IMR-90 (cell line): Measurements from ENCODE around the gene LRRC1. TPM values are rescaled to one million over a fixed set of nuclear protein-coding genes. Genes with fewer than 3 reads are reported as not detected.

ENCODE experiments used
- ATAC-seq: fragments of 200-7000 bp; cut with Tn5 transposase; 2 replicates; pipeline ENCODE4 v1.9.1; 2020; ENCODE audit warnings: low read depth, mild to moderate bottlenecking, moderate library complexity
- BruUV-seq: library from RNA; stranded (reverse); fragments of 400-500 nt; replicated peaks from 2 replicates; lab custom pipeline; 2021; lab: Mats Ljungman, UMichigan
- CTCF ChIA-PET: fragments of 300-600 bp; formaldehyde crosslinking; extraction: SDS; loops from one replicate; lab custom pipeline; 2021; ENCODE audit warnings: antibody characterized with exemption; lab: Yijun Ruan, JAX
- POLR2A ChIA-PET: fragments of 300-600 bp; sonication (Branson Sonifier 250); formaldehyde crosslinking; loops from one replicate; lab custom pipeline; 2022; ENCODE audit warnings: antibody characterized with exemption; ENCODE audit not compliant: unreplicated experiment; lab: Charles Lee
- DNase-seq: peaks from one replicate; pipeline ENCODE4 v3.0.0; 2013
- H2AFZ ChIP-seq: replicated peaks from 2 replicates; pipeline ENCODE3; 2013; ENCODE audit warnings: low read length, mild to moderate bottlenecking; ENCODE audit not compliant: poor library complexity
- H2AK5ac ChIP-seq: 2 replicates; pipeline ENCODE4 v1.6.1; 2013; ENCODE audit warnings: low read depth, low read length, inconsistent platforms
- H2AK9ac ChIP-seq: replicated peaks from 2 replicates; pipeline ENCODE3; 2013; ENCODE audit warnings: mild to moderate bottlenecking, low read depth, low read length, moderate library complexity; ENCODE audit not compliant: poor library complexity
- H2BK120ac ChIP-seq: 2 replicates; pipeline ENCODE4 v1.6.1; 2013; ENCODE audit warnings: low read depth, low read length, inconsistent platforms
- H2BK15ac ChIP-seq: 3 replicates; pipeline ENCODE4 v1.6.1; 2013; ENCODE audit warnings: low read depth, low read length, inconsistent platforms
- H2BK20ac ChIP-seq: 2 replicates; pipeline ENCODE4 v1.6.1; 2013; ENCODE audit warnings: low read depth, mild to moderate bottlenecking, inconsistent platforms, low read length, moderate library complexity
- H2BK5ac ChIP-seq: 2 replicates; pipeline ENCODE4 v1.6.1; 2013; ENCODE audit warnings: mild to moderate bottlenecking, low read depth, low read length, inconsistent platforms; ENCODE audit not compliant: poor library complexity, severe bottlenecking
- H3K14ac ChIP-seq: replicated peaks from 2 replicates; pipeline ENCODE4 v1.6.1; 2013; ENCODE audit warnings: low read depth, low read length, inconsistent platforms
- H3K18ac ChIP-seq: 2 replicates; pipeline ENCODE4 v1.6.1; 2013; ENCODE audit warnings: low read depth, low read length, control low read depth
- H3K23ac ChIP-seq: 2 replicates; pipeline ENCODE4 v1.6.1; 2013; ENCODE audit warnings: low read depth, low read length, inconsistent platforms
- H3K27ac ChIP-seq: 2 replicates; pipeline ENCODE4 v1.5.1; 2013; ENCODE audit warnings: mild to moderate bottlenecking, control low read depth, low read length; ENCODE audit not compliant: insufficient read depth
- H3K27me3 ChIP-seq: 2 replicates; pipeline ENCODE4 v1.6.1; 2013; ENCODE audit warnings: low read length; ENCODE audit not compliant: control insufficient read depth, insufficient read depth
- H3K36me3 ChIP-seq: 2 replicates; pipeline ENCODE4 v1.6.1; 2013; ENCODE audit warnings: low read length, mixed read lengths; ENCODE audit not compliant: control insufficient read depth, insufficient read depth
- H3K4ac ChIP-seq: 2 replicates; pipeline ENCODE4 v1.6.1; 2013; ENCODE audit warnings: low read depth, low read length, inconsistent platforms
- H3K4me1 ChIP-seq: 2 replicates; pipeline ENCODE4 v1.6.1; 2013; ENCODE audit warnings: low read length, mixed read lengths; ENCODE audit not compliant: control insufficient read depth, insufficient read depth
- H3K4me2 ChIP-seq: 2 replicates; pipeline ENCODE4 v1.6.1; 2013; ENCODE audit warnings: low read depth, mild to moderate bottlenecking, control low read depth, low read length, moderate library complexity
- H3K4me3 ChIP-seq: 2 replicates; pipeline ENCODE4 v1.5.1; 2013; ENCODE audit warnings: low read depth, mild to moderate bottlenecking, control low read depth, low read length, moderate library complexity; ENCODE audit not compliant: insufficient read depth
- H3K56ac ChIP-seq: 2 replicates; pipeline ENCODE4 v1.6.1; 2013; ENCODE audit warnings: low read length, inconsistent platforms; ENCODE audit not compliant: insufficient read depth; ENCODE audit errors: extremely low read depth
- H3K79me1 ChIP-seq, 2 experiments: 2 replicates each; pipeline ENCODE4 v1.6.1; 2013; ENCODE audit warnings: low read length in 2 of 2, inconsistent platforms in 1 of 2, low read depth in 1 of 2
- H3K9ac ChIP-seq: 2 replicates; pipeline ENCODE4 v1.6.1; 2013; ENCODE audit warnings: low read depth, low read length, control low read depth
- H3K9me1 ChIP-seq: 2 replicates; pipeline ENCODE4 v1.6.1; 2013; ENCODE audit warnings: low read length, inconsistent platforms; ENCODE audit not compliant: insufficient read depth
- H3K9me3 ChIP-seq: 2 replicates; pipeline ENCODE4 v1.6.1; 2013; ENCODE audit warnings: low read length; ENCODE audit not compliant: control insufficient read depth, insufficient read depth
- H4K20me1 ChIP-seq: 2 replicates; pipeline ENCODE4 v1.6.1; 2013; ENCODE audit warnings: low read length, inconsistent platforms; ENCODE audit not compliant: insufficient read depth
- H4K5ac ChIP-seq: 2 replicates; pipeline ENCODE4 v1.6.1; 2013; ENCODE audit warnings: mild to moderate bottlenecking, low read depth, low read length, control low read depth
- H4K8ac ChIP-seq, 2 experiments: 2 replicates each; pipeline ENCODE4 v1.6.1; 2013; ENCODE audit warnings: low read depth in 2 of 2, low read length in 2 of 2, control low read depth in 1 of 2, inconsistent platforms in 1 of 2
- H4K91ac ChIP-seq: 2 replicates; pipeline ENCODE4 v1.6.1; 2013; ENCODE audit warnings: low read depth, low read length, inconsistent platforms; ENCODE audit not compliant: insufficient read depth
- FOS ChIP-seq: fragments of 150-350 bp; IDR thresholded peaks from 2 replicates; pipeline ENCODE4 v1.6.1; 2016; ENCODE audit warnings: low read depth, low read length
- MAFK ChIP-seq: IDR thresholded peaks from 2 replicates; pipeline ENCODE4 v1.6.1; 2012; ENCODE audit warnings: low read depth, low read length, improper control_type of control experiment
- WGBS, 2 experiments: methylation state at CpG; one replicate each; pipeline versions ENCODE4 v1.1.5 to v1.1.7; 2013; ENCODE audit warnings: missing lambda C conversion rate in 2 of 2; ENCODE audit not compliant: insufficient read length in 1 of 2; ENCODE audit errors: extremely low coverage in 2 of 2; 5-methylcytosine and 5-hydroxymethylcytosine counted together
- dilution Hi-C: fragments of 300-500 bp; cut with HindIII; formaldehyde crosslinking; loops from one replicate; pipeline ENCODE4 v1.14.3; 2018; ENCODE audit warnings: low sequenced_read_pairs; ENCODE audit not compliant: unreplicated experiment
- in situ Hi-C: fragments of 300-500 bp; cut with MboI; formaldehyde crosslinking; loops from 3 replicates; pipeline ENCODE4 v1.14.3; 2019; ENCODE audit warnings: low sequenced_read_pairs, inconsistent platforms, mixed read lengths
- intact Hi-C: fragments of 100-400 bp; cut with micrococcal nuclease; formaldehyde crosslinking; loops from 2 replicates; pipeline ENCODE4 v1.10.0; 2022
- polyA plus RNA-seq, 3 experiments: library from polyadenylated mRNA; depleted of rRNA; stranded (reverse); fragments of >200 nt; gene quantifications; 2 replicates each; pipeline ENCODE4 v1.2.3, GENCODE V29; 2012; ENCODE audit warnings: low replicate concordance in 1 of 3
- total RNA-seq: library from RNA; depleted of rRNA; stranded (reverse); fragments of >200 nt; gene quantifications from 2 replicates; pipeline ENCODE4 v1.2.3, GENCODE V29; 2012

The LRRC1 gene
- total and polyA plus RNA-seq, 2 of the 4 experiments (the other 2 are of a cell fraction): 5.1 to 6.1 TPM

GRCh38 chr6:53898026-53898795 is 103.4 kb downstream of the LRRC1 start:
- BruUV-seq: no TSS peak
- Histone ChIP-seq H3K14ac (no peak overlapping the region), H4K91ac (no peak overlapping the region), H3K27me3 (no peaks in the 10 kb centered on the region), H2BK120ac (no peak overlapping the region), H3K4me2 (peak overlapping the region; percentile 36; the same call in 1 of the 2 replicates), H3K9me3 (no peaks in the 10 kb centered on the region), H3K56ac (no peak overlapping the region), H3K4ac (no peak overlapping the region), H3K27ac (no peak overlapping the region), H3K9me1 (peaks cover 8% of the 10 kb centered on the region; the same call in 1 of the 2 replicates), H3K18ac (no peak overlapping the region), H3K4me1 (peaks cover 7% of the 10 kb centered on the region), H4K20me1 (no peaks in the 10 kb centered on the region), H4K5ac (no peak overlapping the region; the same call in 1 of the 2 replicates), H3K79me1 (peaks cover 0 to 8% of the 10 kb centered on the region in 2 experiments; a peak in 2 of 4 replicates), H2BK5ac (no peak overlapping the region), H2AK9ac (no peak overlapping the region), H3K9ac (no peak overlapping the region), H3K23ac (no peak overlapping the region), H2BK15ac (no peak overlapping the region), H3K36me3 (peaks cover 7% of the 10 kb centered on the region), H3K4me3 (no peak overlapping the region), H2AFZ (no peak overlapping the region), H2BK20ac (no peak overlapping the region), H2AK5ac (no peak overlapping the region), H4K8ac (no peak overlapping the region)
- dilution Hi-C loops (no loop called here), in situ Hi-C loops (no loop called here), intact Hi-C loops (no loop called here)
- ChIA-PET POLR2A (no interaction called here), CTCF (no interaction called here)
- DNase-seq (peak; percentile 84), ATAC-seq (peak; percentile 42; the same call in 1 of the 2 replicates)
- no peak for TF ChIP-seq FOS
- TF ChIP-seq MAFK: peak; percentile 34; the same call in 1 of the 2 replicates
- WGBS, 2 experiments: no CpG with 5 or more reads among the region's 2 CpGs
